ENCODE data around the gene EYA2.

- TF ChIP-seq, protein P1, sequence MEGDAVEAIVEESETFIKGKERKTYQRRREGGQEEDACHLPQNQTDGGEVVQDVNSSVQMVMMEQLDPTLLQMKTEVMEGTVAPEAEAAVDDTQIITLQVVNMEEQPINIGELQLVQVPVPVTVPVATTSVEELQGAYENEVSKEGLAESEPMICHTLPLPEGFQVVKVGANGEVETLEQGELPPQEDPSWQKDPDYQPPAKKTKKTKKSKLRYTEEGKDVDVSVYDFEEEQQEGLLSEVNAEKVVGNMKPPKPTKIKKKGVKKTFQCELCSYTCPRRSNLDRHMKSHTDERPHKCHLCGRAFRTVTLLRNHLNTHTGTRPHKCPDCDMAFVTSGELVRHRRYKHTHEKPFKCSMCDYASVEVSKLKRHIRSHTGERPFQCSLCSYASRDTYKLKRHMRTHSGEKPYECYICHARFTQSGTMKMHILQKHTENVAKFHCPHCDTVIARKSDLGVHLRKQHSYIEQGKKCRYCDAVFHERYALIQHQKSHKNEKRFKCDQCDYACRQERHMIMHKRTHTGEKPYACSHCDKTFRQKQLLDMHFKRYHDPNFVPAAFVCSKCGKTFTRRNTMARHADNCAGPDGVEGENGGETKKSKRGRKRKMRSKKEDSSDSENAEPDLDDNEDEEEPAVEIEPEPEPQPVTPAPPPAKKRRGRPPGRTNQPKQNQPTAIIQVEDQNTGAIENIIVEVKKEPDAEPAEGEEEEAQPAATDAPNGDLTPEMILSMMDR (IDR thresholded peaks at IDR 0.05; ENCODE audit: poor library complexity) = no peak
- TF ChIP-seq EZH2phosphoT487 (IDR thresholded peaks at IDR 0.05; ENCODE audit: low read depth, severe bottlenecking, unreplicated experiment) (no peak), EZH2 (IDR thresholded peaks at IDR 0.05; ENCODE audit: borderline replicate concordance) (no peak)
These were observed 253.4 kb downstream of the EYA2 start for GRCh38 chr20:47148059-47148458.

Data from hepatocyte (in vitro differentiated cells).